ENCODE results near the gene SPRED3.

DNA sequence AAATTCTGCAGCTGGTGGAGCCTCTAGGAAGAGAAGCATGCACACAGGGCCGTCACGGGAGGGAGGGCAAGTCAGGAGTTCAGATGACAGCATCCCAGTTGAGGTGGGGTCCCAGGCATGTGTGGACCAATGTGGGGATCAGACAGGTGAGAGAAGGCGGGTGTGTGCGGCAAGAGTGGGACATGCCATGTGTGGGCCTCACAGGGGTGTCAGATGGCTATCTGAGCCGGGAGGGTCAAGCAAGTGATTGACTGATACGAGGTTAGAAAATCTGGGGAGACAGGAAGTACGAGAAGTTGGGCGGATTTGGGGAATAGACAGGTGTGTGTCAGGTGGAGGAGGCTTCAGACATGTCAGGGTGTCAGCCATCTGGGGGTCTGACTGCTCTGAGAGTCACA, 28.6 kb downstream of the SPRED3 start:
- TF ChIP-seq, protein P1, sequence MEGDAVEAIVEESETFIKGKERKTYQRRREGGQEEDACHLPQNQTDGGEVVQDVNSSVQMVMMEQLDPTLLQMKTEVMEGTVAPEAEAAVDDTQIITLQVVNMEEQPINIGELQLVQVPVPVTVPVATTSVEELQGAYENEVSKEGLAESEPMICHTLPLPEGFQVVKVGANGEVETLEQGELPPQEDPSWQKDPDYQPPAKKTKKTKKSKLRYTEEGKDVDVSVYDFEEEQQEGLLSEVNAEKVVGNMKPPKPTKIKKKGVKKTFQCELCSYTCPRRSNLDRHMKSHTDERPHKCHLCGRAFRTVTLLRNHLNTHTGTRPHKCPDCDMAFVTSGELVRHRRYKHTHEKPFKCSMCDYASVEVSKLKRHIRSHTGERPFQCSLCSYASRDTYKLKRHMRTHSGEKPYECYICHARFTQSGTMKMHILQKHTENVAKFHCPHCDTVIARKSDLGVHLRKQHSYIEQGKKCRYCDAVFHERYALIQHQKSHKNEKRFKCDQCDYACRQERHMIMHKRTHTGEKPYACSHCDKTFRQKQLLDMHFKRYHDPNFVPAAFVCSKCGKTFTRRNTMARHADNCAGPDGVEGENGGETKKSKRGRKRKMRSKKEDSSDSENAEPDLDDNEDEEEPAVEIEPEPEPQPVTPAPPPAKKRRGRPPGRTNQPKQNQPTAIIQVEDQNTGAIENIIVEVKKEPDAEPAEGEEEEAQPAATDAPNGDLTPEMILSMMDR (IDR thresholded peaks at IDR 0.05; ENCODE audit: low read depth, low read length), result no peak
- no peak for TF ChIP-seq EZH2phosphoT487 (IDR thresholded peaks at IDR 0.05; ENCODE audit: low read depth)
